ENCODE measurements around the gene ACYP1.

DNA sequence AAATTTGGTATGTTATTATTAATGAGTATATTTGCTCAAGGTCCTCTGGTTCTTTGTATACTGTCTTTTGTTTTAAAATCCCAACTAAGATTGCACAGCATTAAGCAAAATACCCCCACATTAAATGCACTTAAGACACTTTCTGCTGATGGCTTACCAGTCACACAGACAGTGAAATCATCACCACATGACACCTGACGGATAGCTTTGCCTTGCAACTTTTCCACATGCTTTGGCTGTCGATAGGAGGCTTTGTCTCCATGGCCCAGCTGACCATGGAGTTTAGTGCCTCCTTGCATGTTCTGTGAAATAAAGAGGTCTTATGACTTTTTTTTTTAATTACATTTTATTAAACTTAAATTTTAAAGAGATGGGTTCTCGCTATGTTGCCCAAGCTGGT is 43.4 kb upstream of the ACYP1 start:
- TF ChIP-seq PHF8 (CRISPR knock-in tag; IDR thresholded peaks at IDR 0.05), result no peak
- TF ChIP-seq ZFP36L1 (CRISPR knock-in tag; IDR thresholded peaks at IDR 0.05), result no peak
- TF ChIP-seq, protein P1, sequence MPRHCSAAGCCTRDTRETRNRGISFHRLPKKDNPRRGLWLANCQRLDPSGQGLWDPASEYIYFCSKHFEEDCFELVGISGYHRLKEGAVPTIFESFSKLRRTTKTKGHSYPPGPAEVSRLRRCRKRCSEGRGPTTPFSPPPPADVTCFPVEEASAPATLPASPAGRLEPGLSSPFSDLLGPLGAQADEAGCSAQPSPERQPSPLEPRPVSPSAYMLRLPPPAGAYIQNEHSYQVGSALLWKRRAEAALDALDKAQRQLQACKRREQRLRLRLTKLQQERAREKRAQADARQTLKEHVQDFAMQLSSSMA (CRISPR knock-in tag; IDR thresholded peaks at IDR 0.05), result no peak
- TF ChIP-seq GABPB1 (CRISPR knock-in tag; IDR thresholded peaks at IDR 0.05), result no peak
- TF ChIP-seq KLF6 (CRISPR knock-in tag; IDR thresholded peaks at IDR 0.05), result no peak
- no peak for TF ChIP-seq RAD21 (CRISPR knock-in tag; IDR thresholded peaks at IDR 0.05)
- no peak for TF ChIP-seq NR2C2 (CRISPR knock-in tag; IDR thresholded peaks at IDR 0.05; ENCODE audit: borderline replicate concordance)

Measured in HepG2 (cell line).